HL-60 (cell line): Measurements from ENCODE around the gene NHSL2.

Source experiments
- DNase-seq, 2 experiments: peaks; one replicate each; pipeline ENCODE4 v3.0.0-alpha.2; 2010 to 2020; ENCODE audit warnings: low read depth in 1 of 2, low spot score in 1 of 2
- H3K27ac ChIP-seq: fragments of 250-450 bp; sonication (Bioruptor Pico); replicated peaks from 2 replicates; pipeline ENCODE4 v1.5.1; 2020; ENCODE audit warnings: mild to moderate bottlenecking, moderate library complexity
- H3K27me3 ChIP-seq: fragments of 250-450 bp; sonication (Bioruptor Pico); 2 replicates; pipeline ENCODE4 v1.5.1; 2021; ENCODE audit warnings: mild to moderate bottlenecking, moderate library complexity; ENCODE audit not compliant: insufficient read depth, poor library complexity, severe bottlenecking
- H3K4me3 ChIP-seq: replicated peaks from 2 replicates; pipeline ENCODE4 v1.5.1; 2011; ENCODE audit warnings: mild to moderate bottlenecking, control low read depth, low read length; ENCODE audit not compliant: insufficient read depth
- GABPA ChIP-seq: IDR thresholded peaks from 2 replicates; pipeline ENCODE4 v1.6.1; 2012; ENCODE audit warnings: low read depth
- POLR2AphosphoS5 ChIP-seq: IDR thresholded peaks from 2 replicates; pipeline ENCODE4 v1.6.1; 2012; ENCODE audit warnings: low read depth
- SPI1 ChIP-seq: IDR thresholded peaks from 2 replicates; pipeline ENCODE4 v1.6.1; 2012; ENCODE audit warnings: low read depth, mild to moderate bottlenecking, borderline replicate concordance
- TF ChIP-seq, protein P1 (sequence below): IDR thresholded peaks from one replicate; pipeline ENCODE4 v1.5.1; 2011; ENCODE audit warnings: low read length, control low read depth, inconsistent platforms; ENCODE audit not compliant: insufficient read depth
- TF ChIP-seq, protein P2 (sequence below): IDR thresholded peaks from 2 replicates; pipeline ENCODE4 v1.6.1; 2012; ENCODE audit warnings: low read depth; ENCODE audit not compliant: insufficient replicate concordance

The NHSL2 gene

DNA sequence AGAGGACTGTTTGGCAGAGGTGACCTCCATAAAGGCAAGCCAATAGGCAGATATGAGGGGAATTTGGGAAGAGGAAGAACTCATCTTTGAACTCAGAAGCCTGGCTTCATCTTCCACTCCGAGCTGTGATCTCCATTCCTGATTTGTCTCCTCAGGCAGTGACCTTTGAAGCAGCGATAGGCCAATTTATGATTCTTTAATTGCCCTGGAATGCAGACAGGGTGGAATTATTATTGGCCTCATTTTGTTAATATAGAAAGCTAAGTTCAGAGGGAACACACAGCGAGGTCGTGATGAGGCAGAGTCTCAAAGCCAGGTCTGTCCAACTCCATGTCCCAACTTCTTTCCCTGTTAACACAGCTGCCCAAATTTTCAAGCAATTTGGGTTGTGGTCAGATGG is 204.2 kb downstream of the NHSL2 start:
- DNase-seq, result no peak
- Histone ChIP-seq H3K4me3 (no peak overlapping the region), H3K27ac (no peak overlapping the region), H3K27me3 (no peaks in the 10 kb centered on the region)
- TF ChIP-seq, protein P1, sequence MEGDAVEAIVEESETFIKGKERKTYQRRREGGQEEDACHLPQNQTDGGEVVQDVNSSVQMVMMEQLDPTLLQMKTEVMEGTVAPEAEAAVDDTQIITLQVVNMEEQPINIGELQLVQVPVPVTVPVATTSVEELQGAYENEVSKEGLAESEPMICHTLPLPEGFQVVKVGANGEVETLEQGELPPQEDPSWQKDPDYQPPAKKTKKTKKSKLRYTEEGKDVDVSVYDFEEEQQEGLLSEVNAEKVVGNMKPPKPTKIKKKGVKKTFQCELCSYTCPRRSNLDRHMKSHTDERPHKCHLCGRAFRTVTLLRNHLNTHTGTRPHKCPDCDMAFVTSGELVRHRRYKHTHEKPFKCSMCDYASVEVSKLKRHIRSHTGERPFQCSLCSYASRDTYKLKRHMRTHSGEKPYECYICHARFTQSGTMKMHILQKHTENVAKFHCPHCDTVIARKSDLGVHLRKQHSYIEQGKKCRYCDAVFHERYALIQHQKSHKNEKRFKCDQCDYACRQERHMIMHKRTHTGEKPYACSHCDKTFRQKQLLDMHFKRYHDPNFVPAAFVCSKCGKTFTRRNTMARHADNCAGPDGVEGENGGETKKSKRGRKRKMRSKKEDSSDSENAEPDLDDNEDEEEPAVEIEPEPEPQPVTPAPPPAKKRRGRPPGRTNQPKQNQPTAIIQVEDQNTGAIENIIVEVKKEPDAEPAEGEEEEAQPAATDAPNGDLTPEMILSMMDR, result no peak
- TF ChIP-seq, protein P2, sequence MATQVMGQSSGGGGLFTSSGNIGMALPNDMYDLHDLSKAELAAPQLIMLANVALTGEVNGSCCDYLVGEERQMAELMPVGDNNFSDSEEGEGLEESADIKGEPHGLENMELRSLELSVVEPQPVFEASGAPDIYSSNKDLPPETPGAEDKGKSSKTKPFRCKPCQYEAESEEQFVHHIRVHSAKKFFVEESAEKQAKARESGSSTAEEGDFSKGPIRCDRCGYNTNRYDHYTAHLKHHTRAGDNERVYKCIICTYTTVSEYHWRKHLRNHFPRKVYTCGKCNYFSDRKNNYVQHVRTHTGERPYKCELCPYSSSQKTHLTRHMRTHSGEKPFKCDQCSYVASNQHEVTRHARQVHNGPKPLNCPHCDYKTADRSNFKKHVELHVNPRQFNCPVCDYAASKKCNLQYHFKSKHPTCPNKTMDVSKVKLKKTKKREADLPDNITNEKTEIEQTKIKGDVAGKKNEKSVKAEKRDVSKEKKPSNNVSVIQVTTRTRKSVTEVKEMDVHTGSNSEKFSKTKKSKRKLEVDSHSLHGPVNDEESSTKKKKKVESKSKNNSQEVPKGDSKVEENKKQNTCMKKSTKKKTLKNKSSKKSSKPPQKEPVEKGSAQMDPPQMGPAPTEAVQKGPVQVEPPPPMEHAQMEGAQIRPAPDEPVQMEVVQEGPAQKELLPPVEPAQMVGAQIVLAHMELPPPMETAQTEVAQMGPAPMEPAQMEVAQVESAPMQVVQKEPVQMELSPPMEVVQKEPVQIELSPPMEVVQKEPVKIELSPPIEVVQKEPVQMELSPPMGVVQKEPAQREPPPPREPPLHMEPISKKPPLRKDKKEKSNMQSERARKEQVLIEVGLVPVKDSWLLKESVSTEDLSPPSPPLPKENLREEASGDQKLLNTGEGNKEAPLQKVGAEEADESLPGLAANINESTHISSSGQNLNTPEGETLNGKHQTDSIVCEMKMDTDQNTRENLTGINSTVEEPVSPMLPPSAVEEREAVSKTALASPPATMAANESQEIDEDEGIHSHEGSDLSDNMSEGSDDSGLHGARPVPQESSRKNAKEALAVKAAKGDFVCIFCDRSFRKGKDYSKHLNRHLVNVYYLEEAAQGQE, result no peak
- no peak for TF ChIP-seq GABPA

- no peak for DNase-seq
- no peaks in the 10 kb centered on the region for H3K27me3 ChIP-seq
- H3K27ac ChIP-seq, result no peak overlapping the region
- H3K4me3 ChIP-seq, result no peak overlapping the region
- TF ChIP-seq POLR2AphosphoS5 (no peak), SPI1 (no peak), GABPA (no peak)
- TF ChIP-seq, protein P2, result no peak
- TF ChIP-seq, protein P1, result no peak
These were observed 204.7 kb downstream of the NHSL2 start for GRCh38 chrX:72115380-72115779.

GRCh38 chrX:72117636-72118210 is 207.1 kb downstream of the NHSL2 start:
- TF ChIP-seq SPI1 (no peak), POLR2AphosphoS5 (no peak), GABPA (no peak)
- TF ChIP-seq, protein P2, result no peak
- TF ChIP-seq, protein P1, result no peak
- no peak overlapping the region for H3K27ac ChIP-seq
- no peak overlapping the region for H3K4me3 ChIP-seq
- H3K27me3 ChIP-seq, result no peaks in the 10 kb centered on the region
- no peak for DNase-seq
